Measurements from ENCODE around the gene NGEF.

Gene NGEF

DNA sequence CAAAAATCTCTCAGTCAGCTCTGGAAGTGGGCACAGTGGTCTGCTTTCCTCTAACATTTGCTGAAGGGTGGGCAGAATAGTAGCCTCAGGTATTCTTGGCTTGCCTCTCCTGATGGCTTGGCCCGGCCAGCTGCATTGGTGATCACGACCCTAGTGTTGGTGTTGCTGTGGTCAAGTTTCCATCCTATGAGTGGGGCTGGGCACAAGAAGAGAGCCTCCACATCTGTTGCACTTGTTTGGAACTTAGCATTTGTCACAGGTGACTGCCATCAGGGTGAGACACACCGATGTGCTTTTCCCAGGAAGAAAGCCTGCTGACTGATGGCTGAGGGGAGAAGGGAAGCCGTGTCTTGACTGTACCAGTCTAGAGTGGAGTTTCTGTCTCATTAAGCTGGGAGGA is 176.1 kb downstream of the NGEF start:
- no peak overlapping the region for H3K4me2 ChIP-seq (ENCODE audit: low read depth, low read length, poor library complexity, severe bottlenecking)
- no peak for TF ChIP-seq EZH2phosphoT487 (conservative IDR thresholded peaks at IDR 0.05; ENCODE audit: low read length)
- TF ChIP-seq, protein P1, sequence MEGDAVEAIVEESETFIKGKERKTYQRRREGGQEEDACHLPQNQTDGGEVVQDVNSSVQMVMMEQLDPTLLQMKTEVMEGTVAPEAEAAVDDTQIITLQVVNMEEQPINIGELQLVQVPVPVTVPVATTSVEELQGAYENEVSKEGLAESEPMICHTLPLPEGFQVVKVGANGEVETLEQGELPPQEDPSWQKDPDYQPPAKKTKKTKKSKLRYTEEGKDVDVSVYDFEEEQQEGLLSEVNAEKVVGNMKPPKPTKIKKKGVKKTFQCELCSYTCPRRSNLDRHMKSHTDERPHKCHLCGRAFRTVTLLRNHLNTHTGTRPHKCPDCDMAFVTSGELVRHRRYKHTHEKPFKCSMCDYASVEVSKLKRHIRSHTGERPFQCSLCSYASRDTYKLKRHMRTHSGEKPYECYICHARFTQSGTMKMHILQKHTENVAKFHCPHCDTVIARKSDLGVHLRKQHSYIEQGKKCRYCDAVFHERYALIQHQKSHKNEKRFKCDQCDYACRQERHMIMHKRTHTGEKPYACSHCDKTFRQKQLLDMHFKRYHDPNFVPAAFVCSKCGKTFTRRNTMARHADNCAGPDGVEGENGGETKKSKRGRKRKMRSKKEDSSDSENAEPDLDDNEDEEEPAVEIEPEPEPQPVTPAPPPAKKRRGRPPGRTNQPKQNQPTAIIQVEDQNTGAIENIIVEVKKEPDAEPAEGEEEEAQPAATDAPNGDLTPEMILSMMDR (IDR thresholded peaks at IDR 0.05; ENCODE audit: insufficient read depth, low read length, poor library complexity, severe bottlenecking): no peak
- H3K4me3 ChIP-seq (ENCODE audit: insufficient read depth, low read length, poor library complexity, severe bottlenecking): no peak overlapping the region
- H3K79me2 ChIP-seq (ENCODE audit: insufficient read depth, low read length): no peaks in the 10 kb centered on the region
- H3K9ac ChIP-seq (ENCODE audit: low read length): no peak overlapping the region
- H2AFZ ChIP-seq (ENCODE audit: low read depth, low read length, severe bottlenecking): no peak overlapping the region
- H3K9me2 ChIP-seq (replicated peaks; ENCODE audit: insufficient read depth, low read length): no peaks in the 10 kb centered on the region
- H3K9me3 ChIP-seq (ENCODE audit: insufficient read depth, low read length): no peaks in the 10 kb centered on the region
- no peaks in the 10 kb centered on the region for H4K20me1 ChIP-seq (ENCODE audit: low read depth, low read length)
- no peak overlapping the region for H3K27ac ChIP-seq (ENCODE audit: low read depth, low read length)
- H3K36me3 ChIP-seq (ENCODE audit: low read length): 0 out of 2 replicates have a peak, but pooled peaks cover 4% of the 10 kb centered on the region
- H3K27me3 ChIP-seq (ENCODE audit: low read length): no peaks in the 10 kb centered on the region
- H3F3A ChIP-seq (ENCODE audit: insufficient read depth): no peaks in the 10 kb centered on the region

DNA sequence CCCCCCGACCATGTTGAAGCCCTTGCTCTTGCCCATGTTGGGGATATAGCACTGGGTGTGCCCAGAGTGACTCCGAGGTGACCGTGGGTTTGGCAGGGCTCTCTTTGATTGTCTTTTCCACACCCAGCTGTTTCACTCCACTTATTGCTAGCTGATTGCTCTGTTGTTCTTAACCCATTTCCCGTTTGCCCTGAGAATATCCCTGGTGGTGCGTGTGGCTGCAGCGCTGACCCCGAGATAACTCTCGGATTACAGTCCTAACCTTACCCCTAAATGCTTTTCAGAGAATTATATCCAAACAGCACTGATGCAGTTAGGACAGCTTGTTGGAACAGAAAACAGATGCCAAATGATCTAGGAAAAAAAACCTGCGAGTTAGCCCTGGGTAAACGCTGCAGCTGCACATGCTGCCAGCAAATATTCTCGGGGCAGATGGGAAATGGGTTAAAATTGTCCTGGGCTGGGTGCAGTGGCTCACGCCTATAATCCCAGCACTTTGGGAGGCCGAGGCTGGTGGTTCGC is 177.3 kb downstream of the NGEF start:
- Histone ChIP-seq H2AFZ (ENCODE audit: low read depth, low read length, severe bottlenecking) (no peak overlapping the region), H4K20me1 (ENCODE audit: low read depth, low read length) (no peaks in the 10 kb centered on the region), H3K4me2 (ENCODE audit: low read depth, low read length, poor library complexity, severe bottlenecking) (no peak overlapping the region), H3K36me3 (ENCODE audit: low read length) (peaks cover 7% of the 10 kb centered on the region; the same call in 1 of the 2 replicates), H3K9me2 (replicated peaks; ENCODE audit: insufficient read depth, low read length) (no peaks in the 10 kb centered on the region), H3K9me3 (ENCODE audit: insufficient read depth, low read length) (no peaks in the 10 kb centered on the region), H3K79me2 (ENCODE audit: insufficient read depth, low read length) (no peaks in the 10 kb centered on the region), H3K9ac (ENCODE audit: low read length) (no peak overlapping the region), H3K4me3 (ENCODE audit: insufficient read depth, low read length, poor library complexity, severe bottlenecking) (no peak overlapping the region), H3K27me3 (ENCODE audit: low read length) (no peaks in the 10 kb centered on the region), H3K27ac (ENCODE audit: low read depth, low read length) (no peak overlapping the region), H3F3A (ENCODE audit: insufficient read depth) (no peaks in the 10 kb centered on the region)
- no peak for TF ChIP-seq EZH2phosphoT487 (conservative IDR thresholded peaks at IDR 0.05; ENCODE audit: low read length)
- TF ChIP-seq, protein P1 (IDR thresholded peaks at IDR 0.05; ENCODE audit: insufficient read depth, low read length, poor library complexity, severe bottlenecking): no peak

DNA sequence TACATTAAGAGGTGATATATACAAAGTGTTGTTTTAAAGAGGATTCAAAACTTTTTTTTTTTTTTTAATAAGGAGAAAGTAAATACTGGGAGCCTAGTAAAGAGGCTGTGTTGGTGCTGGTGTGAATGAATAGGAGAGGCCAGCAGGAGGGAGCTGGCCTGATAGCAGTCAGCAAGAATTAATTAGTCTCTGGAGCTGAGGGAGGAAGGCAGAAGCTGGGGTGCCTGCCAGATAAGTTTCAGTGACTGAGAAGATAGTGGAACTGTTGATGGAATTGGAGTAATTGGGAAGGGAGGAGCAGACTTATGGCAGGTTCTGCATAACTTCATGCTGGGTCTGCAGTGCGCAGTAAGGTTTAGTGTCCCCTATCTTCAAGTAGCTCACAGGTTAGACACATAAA is 179.2 kb downstream of the NGEF start:
- H3K79me2 ChIP-seq (ENCODE audit: insufficient read depth, low read length): no peaks in the 10 kb centered on the region
- no peak overlapping the region for H3K4me2 ChIP-seq (ENCODE audit: low read depth, low read length, poor library complexity, severe bottlenecking)
- no peaks in the 10 kb centered on the region for H3F3A ChIP-seq (ENCODE audit: insufficient read depth)
- H3K9me3 ChIP-seq (ENCODE audit: insufficient read depth, low read length): no peaks in the 10 kb centered on the region
- H3K4me3 ChIP-seq (ENCODE audit: insufficient read depth, low read length, poor library complexity, severe bottlenecking): no peak overlapping the region
- no peaks in the 10 kb centered on the region for H3K9me2 ChIP-seq (replicated peaks; ENCODE audit: insufficient read depth, low read length)
- H2AFZ ChIP-seq (ENCODE audit: low read depth, low read length, severe bottlenecking): no peak overlapping the region
- H3K27ac ChIP-seq (ENCODE audit: low read depth, low read length): no peak overlapping the region
- H3K9ac ChIP-seq (ENCODE audit: low read length): no peak overlapping the region
- TF ChIP-seq, protein P1 (IDR thresholded peaks at IDR 0.05; ENCODE audit: insufficient read depth, low read length, poor library complexity, severe bottlenecking): no peak
- no peak for TF ChIP-seq EZH2phosphoT487 (conservative IDR thresholded peaks at IDR 0.05; ENCODE audit: low read length)
- no peaks in the 10 kb centered on the region for H4K20me1 ChIP-seq (ENCODE audit: low read depth, low read length)
- H3K27me3 ChIP-seq (ENCODE audit: low read length): no peaks in the 10 kb centered on the region
- H3K36me3 ChIP-seq (ENCODE audit: low read length): peaks cover 8% of the 10 kb centered on the region; the same call in 1 of the 2 replicates

All from SU-DHL-6 (cell line).